ENCODE results near the gene SLAMF1. TPM values are rescaled to one million over a fixed set of nuclear protein-coding genes. Genes with fewer than 3 reads are reported as not detected.

Gene SLAMF1
- total and polyA plus RNA-seq, 9 of the 15 experiments (the other 6 are each of a cell fraction or from before 2014, with no cell fraction given) = 0.04 to 0.17 (median 0.11) TPM; not detected in 4

DNA sequence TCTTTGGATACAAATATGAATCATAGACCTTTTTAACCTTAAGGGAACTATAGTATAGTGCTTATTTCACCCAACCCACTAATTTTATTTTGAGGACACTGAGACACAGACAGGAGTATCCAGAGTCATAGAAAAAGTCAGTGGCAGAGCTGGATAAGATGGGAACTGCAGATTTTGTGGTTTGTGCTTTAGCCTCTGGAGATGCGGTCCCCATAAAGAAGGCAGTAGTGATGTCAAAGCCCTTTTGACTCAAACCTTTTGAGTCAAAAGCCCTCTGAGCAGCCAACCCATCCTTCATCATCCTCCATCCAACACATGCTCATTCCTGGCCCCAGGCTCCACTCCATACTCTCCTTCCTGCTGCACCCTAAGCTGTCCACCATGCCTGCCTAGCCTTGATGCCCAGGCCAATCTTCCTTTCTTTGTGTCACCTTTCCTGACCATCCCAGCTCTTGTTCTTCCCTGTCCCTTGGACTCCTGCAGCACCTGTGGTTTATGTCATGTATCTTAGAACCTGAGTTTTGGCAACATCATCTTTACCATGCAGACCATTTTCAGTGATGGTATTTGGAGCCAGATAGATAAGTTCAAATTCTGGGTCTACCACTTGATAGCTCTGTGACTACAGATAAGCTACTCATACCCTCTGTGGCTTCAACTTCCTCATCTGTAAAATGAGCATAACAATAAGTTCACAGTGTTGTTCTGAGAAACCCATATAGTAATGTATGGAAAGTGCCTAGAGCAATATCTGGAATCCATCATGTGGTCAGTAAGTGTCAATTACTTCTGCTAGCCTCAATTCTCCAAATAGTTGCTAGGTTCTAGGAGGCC lies 20.1 kb downstream of the SLAMF1 start (continued):
- TF ChIP-seq, protein P1, sequence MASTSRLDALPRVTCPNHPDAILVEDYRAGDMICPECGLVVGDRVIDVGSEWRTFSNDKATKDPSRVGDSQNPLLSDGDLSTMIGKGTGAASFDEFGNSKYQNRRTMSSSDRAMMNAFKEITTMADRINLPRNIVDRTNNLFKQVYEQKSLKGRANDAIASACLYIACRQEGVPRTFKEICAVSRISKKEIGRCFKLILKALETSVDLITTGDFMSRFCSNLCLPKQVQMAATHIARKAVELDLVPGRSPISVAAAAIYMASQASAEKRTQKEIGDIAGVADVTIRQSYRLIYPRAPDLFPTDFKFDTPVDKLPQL (IDR thresholded peaks at IDR 0.05; ENCODE audit: extremely low read depth, insufficient read length) = no peak
- TF ChIP-seq ZEB2 (IDR thresholded peaks at IDR 0.05) (no peak), TBP (optimal IDR thresholded peaks at IDR 0.05; ENCODE audit: low read depth, low read length) (no peak), U2AF1 (optimal IDR thresholded peaks at IDR 0.05; ENCODE audit: low read depth, low read length) (no peak), SIX5 (IDR thresholded peaks at IDR 0.05; ENCODE audit: borderline replicate concordance in 1 of 2, insufficient read depth in 1 of 2, low read depth in 1 of 2, low read length in 2 of 2) (no peak), FOXP1 (CRISPR knock-in tag; IDR thresholded peaks at IDR 0.05) (no peak), MECOM (CRISPR knock-in tag; IDR thresholded peaks at IDR 0.05) (no peak), NR1H2 (CRISPR knock-in tag; IDR thresholded peaks at IDR 0.05) (no peak), ZNF184 (CRISPR knock-in tag; IDR thresholded peaks at IDR 0.05) (no peak), SNIP1 (IDR thresholded peaks at IDR 0.05; ENCODE audit: low read depth) (no peak), SP2 (IDR thresholded peaks at IDR 0.05; ENCODE audit: extremely low read depth, low read depth, low read length, poor library complexity, severe bottlenecking) (no peak), ZNF232 (CRISPR knock-in tag; IDR thresholded peaks at IDR 0.05) (no peak), ARID1B (IDR thresholded peaks at IDR 0.05) (peak; percentile 82), FOXK2 (conservative IDR thresholded peaks at IDR 0.05 in 1 of 2, IDR thresholded peaks at IDR 0.05 in 1 of 2; ENCODE audit: low read depth in 2 of 2) (no peak)
- TF ChIP-seq, protein P2, sequence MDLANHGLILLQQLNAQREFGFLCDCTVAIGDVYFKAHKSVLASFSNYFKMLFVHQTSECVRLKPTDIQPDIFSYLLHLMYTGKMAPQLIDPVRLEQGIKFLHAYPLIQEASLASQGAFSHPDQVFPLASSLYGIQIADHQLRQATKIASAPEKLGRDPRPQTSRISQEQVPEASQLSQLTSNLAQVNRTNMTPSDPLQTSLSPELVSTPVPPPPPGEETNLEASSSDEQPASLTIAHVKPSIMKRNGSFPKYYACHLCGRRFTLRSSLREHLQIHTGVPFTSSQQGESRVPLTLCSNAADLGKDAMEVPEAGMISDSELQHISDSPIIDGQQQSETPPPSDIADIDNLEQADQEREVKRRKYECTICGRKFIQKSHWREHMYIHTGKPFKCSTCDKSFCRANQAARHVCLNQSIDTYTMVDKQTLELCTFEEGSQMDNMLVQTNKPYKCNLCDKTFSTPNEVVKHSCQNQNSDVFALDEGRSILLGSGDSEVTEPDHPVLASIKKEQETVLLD (IDR thresholded peaks at IDR 0.05) = no peak
- TF ChIP-seq, protein P3, sequence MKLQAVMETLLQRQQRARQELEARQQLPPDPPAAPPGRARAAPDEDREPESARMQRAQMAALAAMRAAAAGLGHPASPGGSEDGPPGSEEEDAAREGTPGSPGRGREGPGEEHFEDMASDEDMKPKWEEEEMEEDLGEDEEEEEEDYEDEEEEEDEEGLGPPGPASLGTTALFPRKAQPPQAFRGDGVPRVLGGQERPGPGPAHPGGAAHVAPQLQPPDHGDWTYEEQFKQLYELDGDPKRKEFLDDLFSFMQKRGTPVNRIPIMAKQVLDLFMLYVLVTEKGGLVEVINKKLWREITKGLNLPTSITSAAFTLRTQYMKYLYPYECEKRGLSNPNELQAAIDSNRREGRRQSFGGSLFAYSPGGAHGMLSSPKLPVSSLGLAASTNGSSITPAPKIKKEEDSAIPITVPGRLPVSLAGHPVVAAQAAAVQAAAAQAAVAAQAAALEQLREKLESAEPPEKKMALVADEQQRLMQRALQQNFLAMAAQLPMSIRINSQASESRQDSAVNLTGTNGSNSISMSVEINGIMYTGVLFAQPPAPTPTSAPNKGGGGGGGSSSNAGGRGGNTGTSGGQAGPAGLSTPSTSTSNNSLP (IDR thresholded peaks at IDR 0.05; ENCODE audit: borderline replicate concordance, low read depth, low read length) = no peak
- TF ChIP-seq, protein P4, sequence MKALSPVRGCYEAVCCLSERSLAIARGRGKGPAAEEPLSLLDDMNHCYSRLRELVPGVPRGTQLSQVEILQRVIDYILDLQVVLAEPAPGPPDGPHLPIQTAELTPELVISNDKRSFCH (CRISPR knock-in tag; IDR thresholded peaks at IDR 0.05) = no peak
- TF ChIP-seq, protein P4 (tag; IDR thresholded peaks at IDR 0.05) = peak; percentile 62
- TF ChIP-seq, protein P5, sequence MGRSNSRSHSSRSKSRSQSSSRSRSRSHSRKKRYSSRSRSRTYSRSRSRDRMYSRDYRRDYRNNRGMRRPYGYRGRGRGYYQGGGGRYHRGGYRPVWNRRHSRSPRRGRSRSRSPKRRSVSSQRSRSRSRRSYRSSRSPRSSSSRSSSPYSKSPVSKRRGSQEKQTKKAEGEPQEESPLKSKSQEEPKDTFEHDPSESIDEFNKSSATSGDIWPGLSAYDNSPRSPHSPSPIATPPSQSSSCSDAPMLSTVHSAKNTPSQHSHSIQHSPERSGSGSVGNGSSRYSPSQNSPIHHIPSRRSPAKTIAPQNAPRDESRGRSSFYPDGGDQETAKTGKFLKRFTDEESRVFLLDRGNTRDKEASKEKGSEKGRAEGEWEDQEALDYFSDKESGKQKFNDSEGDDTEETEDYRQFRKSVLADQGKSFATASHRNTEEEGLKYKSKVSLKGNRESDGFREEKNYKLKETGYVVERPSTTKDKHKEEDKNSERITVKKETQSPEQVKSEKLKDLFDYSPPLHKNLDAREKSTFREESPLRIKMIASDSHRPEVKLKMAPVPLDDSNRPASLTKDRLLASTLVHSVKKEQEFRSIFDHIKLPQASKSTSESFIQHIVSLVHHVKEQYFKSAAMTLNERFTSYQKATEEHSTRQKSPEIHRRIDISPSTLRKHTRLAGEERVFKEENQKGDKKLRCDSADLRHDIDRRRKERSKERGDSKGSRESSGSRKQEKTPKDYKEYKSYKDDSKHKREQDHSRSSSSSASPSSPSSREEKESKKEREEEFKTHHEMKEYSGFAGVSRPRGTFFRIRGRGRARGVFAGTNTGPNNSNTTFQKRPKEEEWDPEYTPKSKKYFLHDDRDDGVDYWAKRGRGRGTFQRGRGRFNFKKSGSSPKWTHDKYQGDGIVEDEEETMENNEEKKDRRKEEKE (IDR thresholded peaks at IDR 0.05; ENCODE audit: borderline replicate concordance in 1 of 2, control insufficient read depth in 1 of 2, low read depth in 2 of 2, low read length in 1 of 2) = no peak
